ENCODE measurements around the gene LRRC14B. TPM values are rescaled to one million over a fixed set of nuclear protein-coding genes. Genes with fewer than 3 reads are reported as not detected.

Gene LRRC14B
- total RNA-seq, 4 donors from 2014 or later: not detected

GRCh38 chr5:186091-187041, 4.9 kb upstream of the LRRC14B start:
- WGBS, 2 donors: 72 to 91% methylated on average over 4 to 6 of the region's 28 CpGs
- no peak overlapping the region for H3K4me3 ChIP-seq
- TF ChIP-seq CTCF (IDR thresholded peaks at IDR 0.05): no peak
- no peak for TF ChIP-seq POLR2A (IDR thresholded peaks at IDR 0.05)
- intact Hi-C loops (cut with DNase I): no loop called here
- peaks cover 0 to 73% (median 0%) of the 10 kb centered on the region in 4 donors for H3K27me3 ChIP-seq
- DNase-seq: no peak
- peaks cover 4 to 19% (median 9%) of the 10 kb centered on the region in 3 donors for H3K4me1 ChIP-seq
- H3K36me3 ChIP-seq: no peaks in the 10 kb centered on the region
- no peak overlapping the region for H3K27ac ChIP-seq
- H3K9me3 ChIP-seq: no peaks in the 10 kb centered on the region

- Histone ChIP-seq H3K27me3 (peaks cover 0 to 73% (median 2%) of the 10 kb centered on the region in 4 donors), H3K4me1 (peaks cover 10 to 26% (median 13%) of the 10 kb centered on the region in 3 donors), H3K4me3 (no peak overlapping the region), H3K9me3 (no peaks in the 10 kb centered on the region), H3K27ac (no peak overlapping the region), H3K36me3 (no peaks in the 10 kb centered on the region)
- TF ChIP-seq POLR2A (IDR thresholded peaks at IDR 0.05): no peak
- no peak for TF ChIP-seq CTCF (IDR thresholded peaks at IDR 0.05)
- DNase-seq: no peak
- WGBS, 2 donors: 96% methylated on average over 5 of the region's 13 CpGs; no CpG with 5 or more reads in 1 of the 2 donors
- intact Hi-C loops (cut with DNase I): no loop called here
These were observed 4.3 kb upstream of the LRRC14B start for GRCh38 chr5:187042-187431.

- 59 to 100% methylated on average over 2 to 10 of the region's 21 CpGs for WGBS, 2 donors
- Histone ChIP-seq H3K27me3 (peaks cover 0 to 75% (median 2%) of the 10 kb centered on the region in 4 donors), H3K4me1 (peaks cover 10 to 27% (median 13%) of the 10 kb centered on the region in 3 donors), H3K9me3 (no peaks in the 10 kb centered on the region), H3K4me3 (peak overlapping the region in 2 of 4 donors; percentile 7 to 53), H3K27ac (no peak overlapping the region), H3K36me3 (no peaks in the 10 kb centered on the region)
- TF ChIP-seq CTCF (IDR thresholded peaks at IDR 0.05): no peak
- TF ChIP-seq POLR2A (IDR thresholded peaks at IDR 0.05): no peak
- intact Hi-C loops (cut with DNase I): no loop called here
- no peak for DNase-seq
These were observed 3.5 kb upstream of the LRRC14B start for GRCh38 chr5:187617-188451.

- DNase-seq: peak; percentile 7
- no peak for TF ChIP-seq POLR2A (IDR thresholded peaks at IDR 0.05)
- TF ChIP-seq CTCF (IDR thresholded peaks at IDR 0.05): peak; percentile 83 to 96 (median 94)
- H3K9me3 ChIP-seq: no peaks in the 10 kb centered on the region
- no peaks in the 10 kb centered on the region for H3K36me3 ChIP-seq
- peak overlapping the region in 2 of 4 donors; percentile 7 to 53 for H3K4me3 ChIP-seq
- H3K4me1 ChIP-seq: peaks cover 10 to 27% (median 13%) of the 10 kb centered on the region in 3 donors
- H3K27ac ChIP-seq: no peak overlapping the region
- peaks cover 0 to 81% (median 2%) of the 10 kb centered on the region in 4 donors for H3K27me3 ChIP-seq
- intact Hi-C loops (cut with DNase I): no loop called here
- 33% methylated on average over 3 of the region's 37 CpGs; no CpG with 5 or more reads in 1 of the 2 donors for WGBS, 2 donors
These were observed 2.5 kb upstream of the LRRC14B start for GRCh38 chr5:188488-189481.

All from esophagus squamous epithelium (tissue), 5 donors.